HepG2 (cell line): ENCODE measurements around the gene PURB. TPM values are rescaled to one million over a fixed set of nuclear protein-coding genes. Genes with fewer than 3 reads are reported as not detected.

Experiments
- ATAC-seq: fragments of 200-7000 bp; cut with Tn5 transposase; 3 replicates; pipeline ENCODE4 v1.9.1; 2020; ENCODE audit warnings: mild to moderate bottlenecking, moderate library complexity
- BruUV-seq: library from RNA; stranded (reverse); fragments of 400-500 nt; replicated peaks from 2 replicates; lab custom pipeline; 2021; lab: Mats Ljungman, UMichigan
- CTCF ChIA-PET: fragments of 300-600 bp; formaldehyde crosslinking; extraction: SDS; loops from one replicate; lab custom pipeline; 2021; ENCODE audit warnings: low total read pairs, inconsistent platforms, low intra/inter-chr PET ratio; lab: Yijun Ruan, JAX
- POLR2A ChIA-PET: fragments of 350-600 bp; sonication (Branson Sonifier 250); formaldehyde crosslinking; loops from one replicate; lab custom pipeline; 2020; ENCODE audit warnings: antibody characterized with exemption, inconsistent platforms; lab: Yijun Ruan, JAX
- DNase-seq: peaks from one replicate; pipeline ENCODE4 v3.0.0-alpha.2; 2015; ENCODE audit warnings: low spot score
- FAIRE-seq: peaks from 3 replicates; lab custom pipeline; 2011; peaks lifted over from hg19 to GRCh38; lab: Jason Lieb, UNC
- H2AFZ ChIP-seq: one replicate; pipeline ENCODE4 v1.6.1; 2011; ENCODE audit warnings: low read length, inconsistent platforms
- H3K27ac ChIP-seq: fragments of 300-600 bp; 3 replicates; pipeline ENCODE4 v1.8.0; 2011; ENCODE audit warnings: mixed run types, mild to moderate bottlenecking, mixed read lengths, low read length, inconsistent platforms; ENCODE audit not compliant: insufficient read depth; ENCODE audit errors: extremely low read length
- H3K27me3 ChIP-seq, 2 experiments: fragments of 200-600 bp in 1 of 2; 2 replicates in 1 of 2; 3 replicates in 1 of 2; pipeline versions ENCODE4 v1.6.0 to v1.8.0; 2011; ENCODE audit warnings: low read length in 2 of 2, mild to moderate bottlenecking in 2 of 2, moderate library complexity in 2 of 2, inconsistent platforms in 1 of 2; ENCODE audit not compliant: insufficient read depth in 2 of 2, control insufficient read depth in 1 of 2
- H3K36me3 ChIP-seq, 2 experiments: fragments of 200-600 bp in 1 of 2; replicated peaks in 1 of 2; 2 replicates in 1 of 2; 3 replicates in 1 of 2; pipeline versions ENCODE4 v1.5.1 to v1.8.0; 2011; ENCODE audit warnings: low read length in 2 of 2, inconsistent platforms in 1 of 2; ENCODE audit not compliant: insufficient read depth in 2 of 2, control insufficient read depth in 1 of 2
- H3K4me1 ChIP-seq: 2 replicates; pipeline ENCODE4 v1.5.1; 2012; ENCODE audit warnings: low read length, inconsistent platforms; ENCODE audit not compliant: insufficient read depth
- H3K4me2 ChIP-seq: 2 replicates; pipeline ENCODE4 v1.6.0; 2011; ENCODE audit warnings: low read depth, low read length, inconsistent platforms
- H3K4me3 ChIP-seq, 3 experiments: fragments of 200-600 bp in 1 of 3; sonication (generic), shearing (Covaris generic) in 1 of 3; replicated peaks in 1 of 3; 2 replicates each; pipeline ENCODE4 v1.5.1; 2011 to 2016; ENCODE audit warnings: low read length in 3 of 3, inconsistent platforms in 2 of 3, low read depth in 2 of 3, mild to moderate bottlenecking in 2 of 3, control low read depth in 1 of 3, mixed read lengths in 1 of 3; ENCODE audit not compliant: insufficient read depth in 1 of 3
- H3K79me2 ChIP-seq: one replicate; pipeline ENCODE4 v1.6.1; 2011; ENCODE audit warnings: low read length, inconsistent platforms; ENCODE audit not compliant: insufficient read depth
- H3K9ac ChIP-seq: 2 replicates; pipeline ENCODE4 v1.6.0; 2011; ENCODE audit warnings: mild to moderate bottlenecking, low read depth, low read length, inconsistent platforms; ENCODE audit not compliant: insufficient read depth
- H3K9me3 ChIP-seq: 2 replicates; pipeline ENCODE4 v1.5.1; 2012; ENCODE audit warnings: mild to moderate bottlenecking, low read length
- H4K20me1 ChIP-seq: 2 replicates; pipeline ENCODE4 v1.6.0; 2011; ENCODE audit warnings: inconsistent platforms, mild to moderate bottlenecking, low read length, moderate library complexity; ENCODE audit not compliant: insufficient read depth
- AGO2 ChIP-seq: fragments of 200-400 bp; formaldehyde crosslinking; optimal IDR thresholded peaks from 2 replicates; pipeline ENCODE3; 2017; ENCODE audit warnings: mild to moderate bottlenecking, low read depth, low read length, moderate library complexity
- ARHGAP35 ChIP-seq: sonication (generic); formaldehyde crosslinking; IDR thresholded peaks from 2 replicates; pipeline ENCODE4 v1.9.0; 2022; ENCODE audit warnings: mild to moderate bottlenecking, inconsistent platforms, moderate library complexity, missing genetic modification reagents, borderline replicate concordance
- CBX2 ChIP-seq, 2 experiments: fragments of 200-600 bp in 1 of 2; sonication (generic); formaldehyde crosslinking in 1 of 2; IDR thresholded peaks; 2 replicates each; pipeline versions ENCODE4 v1.7.0 to v1.8.1; 2018 to 2022; ENCODE audit warnings: low read depth in 2 of 2, low read length in 1 of 2, mild to moderate bottlenecking in 1 of 2, missing genetic modification reagents in 1 of 2
- DMAP1 ChIP-seq: IDR thresholded peaks from 2 replicates; pipeline ENCODE4 v1.6.1; 2016
- FOXC1 ChIP-seq: sonication (generic); formaldehyde crosslinking; IDR thresholded peaks from 2 replicates; pipeline ENCODE4 v1.8.0; 2022; ENCODE audit warnings: mild to moderate bottlenecking, missing genetic modification reagents, borderline replicate concordance
- GABPA ChIP-seq, 2 experiments: IDR thresholded peaks; 2 replicates each; pipeline ENCODE4 v1.6.1; 2011 to 2016; ENCODE audit warnings: low read depth in 2 of 2, low read length in 1 of 2, missing biosample characterization in 1 of 2, missing genetic modification characterization in 1 of 2
- HOXA5 ChIP-seq: sonication (generic); formaldehyde crosslinking; IDR thresholded peaks from 2 replicates; pipeline ENCODE4 v1.4.0; 2020; ENCODE audit warnings: missing genetic modification reagents
- MBNL3 ChIP-seq: fragments of 250-450 bp; sonication (Bioruptor Pico); conservative IDR thresholded peaks from 2 replicates; pipeline ENCODE4 v1.8.0; 2022; ENCODE audit warnings: mild to moderate bottlenecking, inconsistent platforms
- MIER3 ChIP-seq: IDR thresholded peaks from 2 replicates; pipeline ENCODE4 v1.6.1; 2016; ENCODE audit warnings: missing compliant biosample characterization, borderline replicate concordance
- NCOR1 ChIP-seq: fragments of 200-600 bp; sonication (generic); IDR thresholded peaks from 2 replicates; pipeline ENCODE4 v1.7.0; 2017; ENCODE audit warnings: antibody characterized with exemption, low read length, borderline replicate concordance
- ZNF230 ChIP-seq: sonication (generic); formaldehyde crosslinking; IDR thresholded peaks from 2 replicates; pipeline ENCODE4 v1.4.0; 2020; ENCODE audit warnings: mild to moderate bottlenecking, missing genetic modification reagents
- ZNF329 ChIP-seq: sonication (generic); formaldehyde crosslinking; IDR thresholded peaks from 2 replicates; pipeline ENCODE4 v1.9.0; 2021; ENCODE audit warnings: low read depth, mild to moderate bottlenecking, missing genetic modification reagents
- ZNF383 ChIP-seq: sonication (generic); formaldehyde crosslinking; IDR thresholded peaks from 2 replicates; pipeline ENCODE4 v1.4.0; 2020; ENCODE audit warnings: missing genetic modification reagents, mild to moderate bottlenecking, borderline replicate concordance
- ZNF460 ChIP-seq: sonication (generic); formaldehyde crosslinking; IDR thresholded peaks from 2 replicates; pipeline ENCODE4 v1.5.1; 2020; ENCODE audit warnings: missing genetic modification reagents, mild to moderate bottlenecking, borderline replicate concordance
- ZNF562 ChIP-seq: sonication (generic); formaldehyde crosslinking; IDR thresholded peaks from 2 replicates; pipeline ENCODE4 v1.8.0; 2022; ENCODE audit warnings: missing genetic modification reagents, borderline replicate concordance
- ZSCAN22 ChIP-seq: sonication (generic); formaldehyde crosslinking; IDR thresholded peaks from 2 replicates; pipeline ENCODE4 v1.4.0; 2020; ENCODE audit warnings: mild to moderate bottlenecking, missing genetic modification reagents
- WGBS: methylation state at CpG from one replicate; pipeline ENCODE4 v1.1.6; 2017; ENCODE audit warnings: low lambda C conversion rate; 5-methylcytosine and 5-hydroxymethylcytosine counted together
- in situ Hi-C: cut with HindIII; loops from 2 replicates; pipeline ENCODE4 v1.10.0; 2017; ENCODE audit warnings: low pct_unique_long_range_greater_than_20kb; ENCODE audit not compliant: extremely low pct_ligation_motif_present
- intact Hi-C: fragments of 100-400 bp; cut with micrococcal nuclease; formaldehyde crosslinking; loops from one replicate; pipeline ENCODE4 v1.10.0; 2022; ENCODE audit not compliant: unreplicated experiment
- polyA plus RNA-seq, 8 experiments: library from polyadenylated mRNA; depleted of rRNA in 3 of 8; stranded (reverse) in 7 of 8; unstranded in 1 of 8; fragments of >200 nt; fragmentation: Illumina TruSeq in 4 of 8; extraction: Trizol in 4 of 8; gene quantifications; 2 replicates each; pipeline versions ENCODE4 v1.2.1 to v1.2.3, GENCODE V29; 2011 to 2016; ENCODE audit warnings: low read depth in 4 of 8, missing spikeins in 1 of 8, mixed read lengths in 1 of 8; ENCODE audit not compliant: insufficient read depth in 1 of 8
- total RNA-seq, 5 experiments: library from RNA; depleted of rRNA; stranded (reverse); fragments of >200 nt; fragmentation: Illumina TruSeq; extraction: Trizol; gene quantifications; 2 replicates each; pipeline ENCODE4 v1.2.3, GENCODE V29; 2016; ENCODE audit warnings: low read depth in 1 of 5
- TF ChIP-seq, protein P1 (sequence below): IDR thresholded peaks from 2 replicates; pipeline ENCODE4 v1.6.1; 2016; ENCODE audit warnings: low read depth, control low read depth
- TF ChIP-seq, protein P2 (sequence below): sonication (generic); formaldehyde crosslinking; IDR thresholded peaks from 2 replicates; pipeline ENCODE4 v1.8.0; 2022; ENCODE audit warnings: missing genetic modification reagents, mild to moderate bottlenecking, borderline replicate concordance
- TF ChIP-seq, protein P3 (sequence below): sonication (generic); formaldehyde crosslinking; IDR thresholded peaks from 2 replicates; pipeline ENCODE4 v1.8.0; 2022; ENCODE audit warnings: mild to moderate bottlenecking, missing genetic modification reagents, moderate library complexity

PURB gene
- total and polyA plus RNA-seq, 2 of the 13 experiments (the other 11 are each of a cell fraction or from before 2014, with no cell fraction given): 2.3 to 4.3 TPM

DNA sequence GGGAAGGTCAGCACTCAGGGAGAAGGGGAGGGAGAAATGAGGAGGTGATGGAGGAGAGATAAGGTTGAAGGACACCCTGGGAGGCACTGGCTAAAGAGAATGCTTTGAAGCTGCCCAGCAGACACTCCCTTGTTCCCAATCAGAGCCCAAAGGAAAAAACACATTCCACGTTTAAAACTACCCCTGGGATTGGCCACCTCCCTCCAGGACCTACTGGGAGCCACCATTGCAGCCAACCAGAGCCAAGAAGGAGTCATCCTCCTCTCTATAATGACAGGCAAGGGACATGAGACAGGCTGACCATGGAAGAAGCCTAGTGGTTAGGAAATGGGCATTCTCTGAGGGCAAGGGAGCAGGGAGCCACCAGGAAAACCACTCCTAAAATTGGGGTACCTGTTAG, 49.7 kb upstream of the PURB start:
- no TSS peak for BruUV-seq
- ATAC-seq (no peak), FAIRE-seq (no peak), DNase-seq (no peak)
- Histone ChIP-seq H3K9ac (no peak overlapping the region), H3K27ac (no peak overlapping the region), H3K4me3 (no peak overlapping the region), H3K9me3 (no peaks in the 10 kb centered on the region), H2AFZ (no peak overlapping the region), H3K4me1 (no peaks in the 10 kb centered on the region), H3K4me2 (no peak overlapping the region), H3K27me3 (peaks cover 0 to 11% of the 10 kb centered on the region in 2 experiments; a peak in 1 of 5 replicates), H3K79me2 (no peaks in the 10 kb centered on the region), H3K36me3 (no peaks in the 10 kb centered on the region), H4K20me1 (no peaks in the 10 kb centered on the region)
- 0% methylated on average over 1 of the region's 1 CpG for WGBS
- intact Hi-C loops (no loop called here), in situ Hi-C loops (no loop called here)
- CTCF ChIA-PET: no interaction called here
- TF ChIP-seq ZSCAN22 (CRISPR knock-in tag): no peak
- TF ChIP-seq NCOR1: no peak
- TF ChIP-seq MBNL3: no peak
- no peak for TF ChIP-seq MIER3 (CRISPR knock-in tag)
- TF ChIP-seq, protein P1, sequence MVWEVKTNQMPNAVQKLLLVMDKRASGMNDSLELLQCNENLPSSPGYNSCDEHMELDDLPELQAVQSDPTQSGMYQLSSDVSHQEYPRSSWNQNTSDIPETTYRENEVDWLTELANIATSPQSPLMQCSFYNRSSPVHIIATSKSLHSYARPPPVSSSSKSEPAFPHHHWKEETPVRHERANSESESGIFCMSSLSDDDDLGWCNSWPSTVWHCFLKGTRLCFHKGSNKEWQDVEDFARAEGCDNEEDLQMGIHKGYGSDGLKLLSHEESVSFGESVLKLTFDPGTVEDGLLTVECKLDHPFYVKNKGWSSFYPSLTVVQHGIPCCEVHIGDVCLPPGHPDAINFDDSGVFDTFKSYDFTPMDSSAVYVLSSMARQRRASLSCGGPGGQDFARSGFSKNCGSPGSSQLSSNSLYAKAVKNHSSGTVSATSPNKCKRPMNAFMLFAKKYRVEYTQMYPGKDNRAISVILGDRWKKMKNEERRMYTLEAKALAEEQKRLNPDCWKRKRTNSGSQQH (CRISPR knock-in tag): no peak
- no peak for TF ChIP-seq ZNF230 (CRISPR knock-in tag)
- no peak for TF ChIP-seq ZNF383
- no peak for TF ChIP-seq DMAP1 (CRISPR knock-in tag)
- no peak for TF ChIP-seq ARHGAP35 (CRISPR knock-in tag)
- no peak for TF ChIP-seq FOXC1 (CRISPR knock-in tag)
- TF ChIP-seq, protein P2, sequence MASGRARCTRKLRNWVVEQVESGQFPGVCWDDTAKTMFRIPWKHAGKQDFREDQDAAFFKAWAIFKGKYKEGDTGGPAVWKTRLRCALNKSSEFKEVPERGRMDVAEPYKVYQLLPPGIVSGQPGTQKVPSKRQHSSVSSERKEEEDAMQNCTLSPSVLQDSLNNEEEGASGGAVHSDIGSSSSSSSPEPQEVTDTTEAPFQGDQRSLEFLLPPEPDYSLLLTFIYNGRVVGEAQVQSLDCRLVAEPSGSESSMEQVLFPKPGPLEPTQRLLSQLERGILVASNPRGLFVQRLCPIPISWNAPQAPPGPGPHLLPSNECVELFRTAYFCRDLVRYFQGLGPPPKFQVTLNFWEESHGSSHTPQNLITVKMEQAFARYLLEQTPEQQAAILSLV: no peak
- no peak for TF ChIP-seq HOXA5 (CRISPR knock-in tag)
- TF ChIP-seq ZNF562 (CRISPR knock-in tag): no peak
- TF ChIP-seq CBX2 (IDR thresholded peaks at IDR 0.05; ENCODE audit: low read depth, low read length): no peak
- TF ChIP-seq CBX2 (CRISPR knock-in tag; IDR thresholded peaks at IDR 0.05; ENCODE audit: low read depth): no peak
- no peak for TF ChIP-seq GABPA (IDR thresholded peaks at IDR 0.05; ENCODE audit: low read depth, low read length)
- TF ChIP-seq GABPA (CRISPR knock-in tag; IDR thresholded peaks at IDR 0.05; ENCODE audit: low read depth): no peak
- TF ChIP-seq, protein P3, sequence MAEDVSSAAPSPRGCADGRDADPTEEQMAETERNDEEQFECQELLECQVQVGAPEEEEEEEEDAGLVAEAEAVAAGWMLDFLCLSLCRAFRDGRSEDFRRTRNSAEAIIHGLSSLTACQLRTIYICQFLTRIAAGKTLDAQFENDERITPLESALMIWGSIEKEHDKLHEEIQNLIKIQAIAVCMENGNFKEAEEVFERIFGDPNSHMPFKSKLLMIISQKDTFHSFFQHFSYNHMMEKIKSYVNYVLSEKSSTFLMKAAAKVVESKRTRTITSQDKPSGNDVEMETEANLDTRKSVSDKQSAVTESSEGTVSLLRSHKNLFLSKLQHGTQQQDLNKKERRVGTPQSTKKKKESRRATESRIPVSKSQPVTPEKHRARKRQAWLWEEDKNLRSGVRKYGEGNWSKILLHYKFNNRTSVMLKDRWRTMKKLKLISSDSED: no peak
- no peak for TF ChIP-seq AGO2
- no peak for TF ChIP-seq ZNF460 (CRISPR knock-in tag)
- TF ChIP-seq ZNF329 (CRISPR knock-in tag): no peak
- POLR2A ChIA-PET: no interaction called here
